ENCODE data around the gene MMRN1.

GRCh38 chr4:89855236-89855635 is 39.4 kb upstream of the MMRN1 start:
- no peak for TF ChIP-seq CTCF (IDR thresholded peaks at IDR 0.05)
- no peak for TF ChIP-seq POLR2A (IDR thresholded peaks at IDR 0.05)

All from esophagus squamous epithelium (tissue), 4 donors.